ENCODE data around the gene RORC. TPM values are rescaled to one million over a fixed set of nuclear protein-coding genes. Genes with fewer than 3 reads are reported as not detected.

The RORC gene
- total and polyA plus RNA-seq, 4 donors = 0.10 to 1.6 (median 0.24) TPM; not detected in 1

Other genes starting within 250 kb of the RORC start
- 10 to 100 TPM; 34.7 to 48.0 TPM for gene SNX27, start 219.8 kb downstream of the RORC start, total RNA-seq
- 1 to 10 TPM; 5.6 to 6.4 TPM for gene SNX27, start 219.8 kb downstream of the RORC start, polyA plus RNA-seq
- not detected for gene CELF3, start 115.0 kb downstream of the RORC start, total RNA-seq
- gene CELF3, start 115.0 kb downstream of the RORC start, polyA plus RNA-seq = under 1 TPM in 1 of 2 donors, not detected in 1; 0.13 TPM
- not detected for gene RIIAD1, start 110.3 kb downstream of the RORC start, total RNA-seq
- gene RIIAD1, start 110.3 kb downstream of the RORC start, polyA plus RNA-seq = not detected
- gene MRPL9, start 68.3 kb downstream of the RORC start, total RNA-seq = 10 to 100 TPM; 38.7 to 52.7 TPM
- gene MRPL9, start 68.3 kb downstream of the RORC start, polyA plus RNA-seq = 10 to 100 TPM; 39.7 to 58.9 TPM
- gene TDRKH, start 41.3 kb downstream of the RORC start, total RNA-seq = 1 to 10 TPM; 3.7 to 9.1 TPM
- gene TDRKH, start 41.3 kb downstream of the RORC start, polyA plus RNA-seq = 1 to 10 TPM; 1.5 to 2.5 TPM
- gene LINGO4, start 26.4 kb downstream of the RORC start, total RNA-seq = not detected
- gene LINGO4, start 26.4 kb downstream of the RORC start, polyA plus RNA-seq = not detected
- gene C2CD4D, start 8.0 kb upstream of the RORC start, total RNA-seq = not detected
- not detected for gene C2CD4D, start 8.0 kb upstream of the RORC start, polyA plus RNA-seq
- gene THEM5, start 21.9 kb upstream of the RORC start, total RNA-seq = not detected
- gene THEM5, start 21.9 kb upstream of the RORC start, polyA plus RNA-seq = not detected
- gene THEM4, start 77.7 kb upstream of the RORC start, total RNA-seq = 10 to 100 TPM; 11.8 to 17.5 TPM
- gene THEM4, start 77.7 kb upstream of the RORC start, polyA plus RNA-seq = 10 to 100 TPM in 1 of 2 donors, 1 to 10 TPM in 1; 3.8 to 12.3 TPM
- 100 to 1,000 TPM; 188 to 386 TPM for gene S100A10, start 162.1 kb upstream of the RORC start, total RNA-seq
- gene S100A10, start 162.1 kb upstream of the RORC start, polyA plus RNA-seq = 100 to 1,000 TPM; 244 to 417 TPM
- gene S100A11, start 205.2 kb upstream of the RORC start, total RNA-seq = 100 to 1,000 TPM; 416 to 418 TPM
- 100 to 1,000 TPM; 751 to 960 TPM for gene S100A11, start 205.2 kb upstream of the RORC start, polyA plus RNA-seq

Data from aorta (tissue), 4 donors.